ENCODE data around the gene ADK.

GRCh38 chr10:74238516-74238915, 87.5 kb downstream of the ADK start:
- no peak for TF ChIP-seq CTCF (IDR thresholded peaks at IDR 0.05 in 4 of 5, conservative IDR thresholded peaks at IDR 0.05 in 1 of 5)
- TF ChIP-seq POLR2A (IDR thresholded peaks at IDR 0.05) = no peak
